HG03457 (cell line): ENCODE measurements around the gene TEX48.
A peak's percentile ranks its signal among the peaks of the same experiment; 100 is the strongest.

ENCODE experiments used
- ATAC-seq: cut with Tn5 transposase; IDR thresholded peaks from one replicate; pipeline ENCODE4 v1.9.1; 2021; ENCODE audit warnings: moderate number of reproducible peaks; ENCODE audit not compliant: unreplicated experiment

TEX48 gene

GRCh38 chr9:114624677-114625076, 57.3 kb downstream of the TEX48 start:
- ATAC-seq: no peak

GRCh38 chr9:114621975-114622609, 59.9 kb downstream of the TEX48 start:
- no peak for ATAC-seq

GRCh38 chr9:114621561-114621960, 60.4 kb downstream of the TEX48 start:
- no peak for ATAC-seq

- ATAC-seq: no peak
These were observed 62.7 kb downstream of the TEX48 start for GRCh38 chr9:114619191-114619761.

DNA sequence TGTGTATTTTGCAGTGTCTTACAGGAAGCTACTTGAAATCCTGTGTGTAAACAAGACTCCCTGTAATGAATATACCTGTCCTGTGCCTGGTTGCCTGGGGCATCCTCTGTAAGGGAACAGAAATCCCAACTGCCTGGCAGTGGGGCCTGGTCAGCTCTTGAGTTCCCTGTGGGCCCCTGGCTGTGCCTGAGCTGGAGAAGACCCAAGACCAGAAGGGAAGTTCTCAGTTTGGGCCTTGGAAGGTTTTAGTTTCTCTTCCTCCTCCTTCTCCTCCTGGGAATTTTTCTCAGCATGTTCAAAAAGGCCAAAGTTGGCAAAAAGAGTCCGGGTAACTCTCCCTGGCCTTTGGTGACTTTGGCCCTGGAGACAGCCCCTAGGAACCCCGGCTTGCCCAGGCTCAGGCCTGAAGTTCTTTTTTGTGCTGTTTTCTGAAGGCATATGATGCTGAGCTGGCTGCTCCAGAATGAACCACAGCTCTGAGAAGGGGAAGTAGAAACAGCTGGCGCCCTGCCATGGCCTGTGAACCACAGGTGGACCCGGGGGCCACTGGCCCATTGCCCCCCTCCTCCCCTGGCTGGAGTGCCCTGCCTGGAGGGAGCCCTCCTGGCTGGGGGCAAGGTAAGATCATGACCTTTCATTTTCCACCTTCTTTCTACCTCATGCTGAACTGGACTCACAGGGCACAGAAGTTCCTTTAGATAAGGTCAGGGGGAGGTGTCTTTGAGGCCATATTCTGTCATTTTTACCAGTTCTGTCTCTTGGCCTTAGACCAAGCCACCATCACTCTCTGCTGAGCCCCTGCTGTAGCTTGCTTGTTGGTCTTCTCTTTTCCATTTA, 65.1 kb downstream of the TEX48 start:
- peak; percentile 63 for ATAC-seq
